HG03159 (cell line): ENCODE measurements around the gene RGS14.
"Not testable (repeated sequence)": the region's sequence is repeated elsewhere in the genome, so short reads cannot be mapped to it uniquely, and the experiment has no call there.

Experiments used
- ATAC-seq: cut with Tn5 transposase; IDR thresholded peaks from one replicate; pipeline ENCODE4 v1.9.1; 2021; ENCODE audit warnings: mild to moderate bottlenecking, moderate library complexity; ENCODE audit not compliant: unreplicated experiment

RGS14 gene

GRCh38 chr5:177327539-177328522 lies 29.9 kb upstream of the RGS14 start:
- ATAC-seq: no peak

GRCh38 chr5:177328545-177329231 lies 29.0 kb upstream of the RGS14 start:
- no peak for ATAC-seq

GRCh38 chr5:177329883-177330282 lies 27.8 kb upstream of the RGS14 start:
- no peak for ATAC-seq

DNA sequence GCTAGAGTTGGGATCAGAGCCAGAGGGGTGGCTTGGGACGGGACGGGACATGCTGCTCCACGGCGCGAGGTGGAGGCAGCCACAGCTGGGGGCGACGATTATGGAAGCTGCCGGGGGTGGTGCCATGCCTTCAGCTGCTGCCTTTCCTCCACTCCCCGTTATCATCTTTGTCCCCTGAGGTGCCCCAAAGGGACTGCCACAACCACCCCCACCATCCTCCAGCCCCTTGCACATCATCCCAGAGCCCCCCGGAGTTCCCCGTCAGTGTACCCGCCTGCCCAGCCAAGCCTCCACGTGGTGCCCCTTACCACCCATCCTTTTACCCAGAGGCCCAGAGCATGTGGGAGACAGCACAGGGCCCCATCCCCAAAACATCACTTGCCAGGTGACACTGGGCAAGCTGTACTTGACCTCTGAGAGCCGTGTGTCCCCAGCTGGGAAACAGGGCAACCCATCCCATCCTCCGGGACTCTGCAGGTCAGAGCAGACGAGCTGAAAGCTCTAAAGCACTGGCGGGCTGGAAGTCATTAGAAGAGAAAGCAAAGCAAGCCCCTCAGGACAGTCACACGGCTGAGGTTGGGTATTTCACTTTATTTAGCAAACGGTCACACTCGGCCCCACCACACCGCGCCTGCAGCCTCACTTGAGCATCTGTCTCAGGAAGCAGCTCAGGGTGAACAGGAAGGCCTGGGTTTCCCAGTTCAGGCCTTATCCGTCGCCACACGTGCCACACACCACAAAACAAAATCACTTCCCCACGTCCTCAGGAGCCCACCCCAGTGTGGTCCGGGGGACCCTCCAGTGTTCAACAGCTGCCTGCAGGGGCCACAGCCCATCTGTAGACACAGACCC lies 26.5 kb upstream of the RGS14 start:
- ATAC-seq: no peak

GRCh38 chr5:177332031-177332895 lies 25.5 kb upstream of the RGS14 start:
- ATAC-seq: no peak

DNA sequence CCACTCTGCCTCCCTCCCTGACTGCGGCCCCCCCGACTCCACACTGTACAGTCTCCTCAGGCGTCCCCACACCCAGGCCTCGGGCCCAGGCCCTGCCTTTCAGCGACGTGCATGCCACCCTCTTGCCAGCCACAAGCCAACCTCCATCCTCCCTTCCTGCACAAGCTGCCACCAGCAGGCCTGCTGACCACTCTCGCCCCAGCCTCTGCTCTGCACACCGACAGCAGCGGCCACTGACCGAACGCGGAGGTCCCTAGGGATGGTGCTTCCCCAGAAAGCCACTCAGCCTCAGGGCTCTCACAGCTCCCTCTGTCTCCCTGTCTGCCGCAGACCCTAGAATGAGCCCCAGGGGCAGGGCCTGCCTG lies 24.8 kb upstream of the RGS14 start:
- no peak for ATAC-seq

DNA sequence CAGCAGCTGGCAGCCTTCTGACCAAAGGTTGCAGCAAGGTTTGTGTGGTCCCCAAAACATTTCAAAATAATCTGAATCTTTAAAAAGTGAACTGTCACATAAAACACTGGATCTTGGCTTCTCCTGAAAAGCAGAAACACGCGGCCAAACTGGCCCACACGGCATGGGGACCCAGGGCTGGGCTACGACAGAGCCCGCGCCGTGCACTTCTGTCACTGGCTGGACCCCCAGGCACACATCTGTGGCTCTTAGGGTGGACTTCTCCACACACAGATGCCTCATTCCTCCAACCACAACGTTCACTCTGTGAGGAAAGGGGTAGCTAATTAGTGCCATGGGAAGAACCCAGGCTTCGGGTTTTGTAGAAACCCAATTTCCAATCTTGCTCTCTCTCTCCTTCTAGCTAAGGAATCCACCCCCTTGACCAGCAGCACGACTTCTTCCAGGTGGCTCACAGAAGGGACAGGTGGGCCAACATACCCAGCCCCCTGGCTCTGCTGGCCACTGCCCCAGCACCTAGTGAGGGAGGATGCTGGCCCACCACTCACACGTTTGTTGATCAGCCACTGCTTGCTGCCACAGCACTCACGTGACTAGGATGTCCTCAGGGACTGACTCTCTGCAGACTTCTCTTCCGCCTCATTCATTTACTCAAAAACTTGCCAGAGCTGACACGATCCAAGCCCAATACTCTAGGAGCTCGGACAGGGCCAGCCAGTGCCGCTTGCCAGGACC lies 24.1 kb upstream of the RGS14 start:
- ATAC-seq: no peak

- ATAC-seq: no peak
Observed at GRCh38 chr5:177334155-177334551, 23.6 kb upstream of the RGS14 start.

DNA sequence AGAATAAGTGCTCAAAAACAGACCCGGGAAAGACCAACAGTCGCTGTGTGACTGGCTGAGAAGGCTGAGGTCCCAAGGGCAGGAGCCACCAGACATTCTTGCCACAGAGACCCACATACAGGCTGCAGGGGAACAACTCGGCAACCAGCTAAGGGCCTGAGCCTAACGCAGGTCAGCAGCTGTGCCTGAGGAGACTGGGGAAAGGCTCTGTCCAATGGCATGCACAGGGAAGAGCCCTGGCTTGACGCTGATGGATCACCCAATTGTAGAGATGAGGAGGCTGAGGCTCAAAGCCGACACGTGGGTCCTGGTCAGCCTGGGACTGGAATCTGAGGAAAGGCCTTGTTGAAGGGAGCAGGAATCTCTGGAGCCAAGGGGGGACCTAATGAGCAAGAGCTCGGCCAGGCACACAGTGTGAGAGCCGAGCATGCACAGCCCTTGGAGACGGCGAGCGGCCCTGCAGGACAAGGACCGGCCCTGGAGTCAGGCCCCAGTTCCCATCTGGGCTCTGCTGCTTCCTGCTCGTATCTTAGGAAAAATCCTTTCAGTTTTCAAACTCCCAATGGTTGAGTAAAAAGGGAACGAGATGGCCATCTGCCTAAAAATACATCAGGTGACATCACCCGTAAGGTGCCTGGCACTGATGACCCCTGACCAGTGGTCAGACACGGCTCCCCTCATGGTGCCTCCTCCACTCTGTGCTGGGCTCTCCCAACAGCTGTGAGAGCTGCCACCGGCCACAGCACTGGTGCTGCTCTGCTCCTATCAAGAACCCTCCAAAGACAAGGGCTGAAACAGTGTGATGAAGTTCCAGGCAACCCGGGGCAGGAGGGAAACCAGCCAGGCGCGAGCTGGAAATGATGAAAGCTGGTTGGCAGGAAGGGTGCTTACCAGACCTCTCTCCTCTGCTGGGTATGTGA lies 22.7 kb upstream of the RGS14 start:
- no peak for ATAC-seq

- no peak for ATAC-seq
Observed at GRCh38 chr5:177335701-177336065, 22.0 kb upstream of the RGS14 start.

- ATAC-seq: no peak
Observed at GRCh38 chr5:177336112-177336511, 21.6 kb upstream of the RGS14 start.

- no peak for ATAC-seq
Observed at GRCh38 chr5:177336603-177337494, 20.9 kb upstream of the RGS14 start.

DNA sequence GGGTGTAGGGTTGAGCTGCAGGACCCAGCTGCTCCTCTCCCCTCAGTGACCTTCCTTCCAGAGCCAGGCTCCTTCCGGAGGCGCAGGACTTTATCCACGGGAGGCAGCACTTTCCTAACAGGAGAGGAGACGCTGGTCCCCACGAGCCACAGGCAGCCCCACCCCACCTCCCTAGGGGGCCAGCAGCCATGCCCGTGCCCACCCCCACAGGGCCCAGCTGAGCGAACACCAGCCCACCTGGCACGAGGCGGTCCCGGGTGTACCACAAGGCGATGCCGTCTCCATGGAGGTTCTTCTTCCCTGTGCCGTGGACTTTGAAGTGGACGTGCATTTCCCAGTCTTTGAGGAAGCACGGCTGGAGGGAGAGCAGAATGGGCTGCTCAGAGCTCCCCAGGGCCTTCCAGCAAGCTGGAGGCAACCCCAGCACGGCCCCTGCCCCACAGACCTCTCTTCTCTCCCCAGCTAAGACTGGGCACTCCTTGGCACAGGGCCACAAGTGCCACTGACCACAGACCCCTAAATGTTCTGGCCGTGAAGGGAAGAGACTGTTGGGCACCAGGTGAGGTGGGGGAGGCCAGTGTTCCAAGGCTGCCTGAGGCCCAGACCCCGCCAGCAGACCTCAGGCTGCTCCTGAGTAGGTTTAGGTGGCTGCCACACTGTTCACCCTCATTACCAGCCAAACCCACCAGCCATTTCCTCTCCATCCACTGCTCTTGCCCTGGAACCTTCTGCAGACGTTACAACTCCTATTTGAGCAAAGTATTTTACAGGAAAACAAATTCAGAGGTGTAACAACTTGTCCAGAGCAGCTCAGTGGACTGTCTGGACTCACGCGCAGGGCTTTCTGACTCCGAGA lies 19.2 kb upstream of the RGS14 start:
- ATAC-seq: no peak

- no peak for ATAC-seq
Observed at GRCh38 chr5:177339107-177339638, 18.6 kb upstream of the RGS14 start.

DNA sequence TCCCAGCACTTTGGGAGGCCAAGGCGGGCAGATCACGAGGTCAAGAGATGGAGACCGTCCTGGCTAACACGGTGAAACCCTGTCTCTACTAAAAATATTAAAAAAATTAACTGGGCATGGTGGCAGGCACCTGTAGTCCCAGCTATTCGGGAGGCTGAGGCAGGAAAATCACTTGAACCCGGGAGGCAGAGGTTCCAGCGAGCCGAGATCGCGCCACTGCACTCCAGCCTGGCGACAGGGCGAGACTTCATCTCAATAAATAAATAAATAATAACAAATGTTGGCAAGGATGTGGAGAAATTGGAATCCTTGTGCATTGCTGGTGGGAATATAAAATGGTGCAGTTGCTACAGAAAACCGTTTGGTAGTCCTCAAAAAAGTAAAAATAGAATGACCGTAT lies 14.7 kb upstream of the RGS14 start:
- ATAC-seq: not testable (repeated sequence)

DNA sequence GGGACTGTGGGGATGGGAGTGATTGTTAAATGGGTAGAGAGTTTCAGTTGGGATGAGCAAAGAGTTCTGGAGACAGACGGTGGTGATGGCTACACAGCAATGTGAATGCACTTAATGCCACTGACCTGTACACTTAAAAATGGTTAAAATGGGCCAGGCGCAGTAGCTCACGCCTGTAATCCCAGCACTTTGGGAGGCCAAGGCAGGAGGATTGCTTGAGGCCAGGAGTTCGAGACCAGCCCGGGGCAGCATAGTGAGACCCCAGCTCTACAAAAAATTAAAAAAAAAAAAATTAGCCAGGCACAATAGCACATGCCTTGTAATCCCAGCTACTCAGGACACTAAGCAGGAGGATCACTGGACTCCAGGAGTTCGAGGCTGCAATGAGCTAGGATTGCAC lies 13.9 kb upstream of the RGS14 start:
- ATAC-seq: no peak
